GM12892 (cell line): ENCODE measurements around the gene TNS1.

Experiments
- POLR2A ChIP-seq: IDR thresholded peaks from 2 replicates; pipeline ENCODE4 v1.6.1; 2011; ENCODE audit warnings: low read depth, low read length, control low read depth
- POLR2AphosphoS5 ChIP-seq: IDR thresholded peaks from 2 replicates; pipeline ENCODE4 v1.6.1; 2011; ENCODE audit warnings: low read depth, low read length, control low read depth
- TAF1 ChIP-seq: IDR thresholded peaks from 2 replicates; pipeline ENCODE4 v1.6.1; 2011; ENCODE audit warnings: low read depth, mild to moderate bottlenecking, control low read depth, low read length, borderline replicate concordance

DNA sequence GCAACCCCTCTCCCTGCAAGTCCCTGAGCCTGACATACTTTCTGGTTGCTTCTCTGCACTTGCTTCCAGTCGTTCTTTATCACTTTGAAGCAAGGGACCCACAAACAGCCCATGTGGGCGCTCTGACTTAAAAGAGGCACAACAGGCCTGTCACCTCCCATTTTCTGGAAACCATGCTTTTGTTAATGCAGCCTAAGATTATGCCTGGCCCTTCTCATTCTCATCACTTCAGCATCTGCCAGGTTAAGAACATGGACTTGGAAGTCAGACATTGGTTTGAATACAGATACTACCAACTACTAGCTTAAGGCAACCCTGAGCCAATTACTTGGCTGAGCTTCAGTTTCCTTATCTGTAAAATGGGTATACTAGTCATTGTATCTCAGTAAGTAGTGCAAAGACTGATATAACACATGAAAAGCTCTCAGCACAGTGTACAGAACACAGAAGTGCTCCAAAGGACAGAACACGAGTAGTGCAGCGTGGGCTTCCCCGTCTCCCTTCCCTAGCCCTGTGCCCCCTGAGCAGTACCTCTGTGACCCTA, 141.4 kb downstream of the TNS1 start:
- no peak for TF ChIP-seq POLR2A
- no peak for TF ChIP-seq TAF1
- TF ChIP-seq POLR2AphosphoS5 = no peak
